Upper lobe of left lung (tissue), 4 donors: ENCODE results near the gene PTGDS.

Experiments used
- EP300 ChIP-seq, 4 donors: sonication (generic); formaldehyde crosslinking; IDR thresholded peaks; one replicate each; pipeline ENCODE4 v1.5.1; 2017; ENCODE audit warnings: antibody characterized with exemption in 4 of 4, control low read depth in 2 of 4
- POLR2A ChIP-seq, 4 donors: fragments of 450-650 bp; IDR thresholded peaks; one replicate each; pipeline ENCODE4 v1.5.1; 2016 to 2017; ENCODE audit warnings: antibody characterized with exemption in 4 of 4, mild to moderate bottlenecking in 2 of 4
- POLR2AphosphoS5 ChIP-seq, 2 donors: sonication (generic); formaldehyde crosslinking; IDR thresholded peaks; one replicate each; pipeline ENCODE4 v1.5.1; 2017; ENCODE audit warnings: antibody characterized with exemption in 2 of 2
- TF ChIP-seq, protein P1 (sequence below), 6 experiments: fragments of 450-650 bp in 4 of 6; fragments of 200-600 bp in 2 of 6; sonication (generic) in 2 of 6; IDR thresholded peaks; one replicate each; pipeline ENCODE4 v1.5.1; 2016 to 2019; ENCODE audit warnings: antibody characterized with exemption in 6 of 6

DNA sequence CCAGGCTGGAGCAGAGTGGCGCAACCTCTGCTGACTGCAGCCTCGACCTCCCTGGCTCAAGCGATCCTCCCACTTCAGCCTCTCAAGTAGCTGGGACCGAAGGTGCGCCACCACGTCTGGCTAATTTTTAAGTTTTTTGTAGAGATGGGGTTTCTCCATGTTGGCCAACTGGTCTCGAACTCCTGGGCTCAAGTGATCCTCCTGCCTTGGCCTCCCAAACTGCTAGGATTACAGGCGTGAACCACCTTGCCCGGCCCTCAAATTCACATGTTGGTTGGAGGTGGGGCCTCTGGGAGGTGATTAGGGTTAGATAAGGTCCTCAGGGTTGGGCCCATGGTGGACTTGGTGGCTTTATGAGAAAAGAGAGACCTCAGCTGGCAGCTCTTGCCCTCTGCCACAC lies 15.1 kb upstream of the PTGDS start:
- TF ChIP-seq, protein P1, sequence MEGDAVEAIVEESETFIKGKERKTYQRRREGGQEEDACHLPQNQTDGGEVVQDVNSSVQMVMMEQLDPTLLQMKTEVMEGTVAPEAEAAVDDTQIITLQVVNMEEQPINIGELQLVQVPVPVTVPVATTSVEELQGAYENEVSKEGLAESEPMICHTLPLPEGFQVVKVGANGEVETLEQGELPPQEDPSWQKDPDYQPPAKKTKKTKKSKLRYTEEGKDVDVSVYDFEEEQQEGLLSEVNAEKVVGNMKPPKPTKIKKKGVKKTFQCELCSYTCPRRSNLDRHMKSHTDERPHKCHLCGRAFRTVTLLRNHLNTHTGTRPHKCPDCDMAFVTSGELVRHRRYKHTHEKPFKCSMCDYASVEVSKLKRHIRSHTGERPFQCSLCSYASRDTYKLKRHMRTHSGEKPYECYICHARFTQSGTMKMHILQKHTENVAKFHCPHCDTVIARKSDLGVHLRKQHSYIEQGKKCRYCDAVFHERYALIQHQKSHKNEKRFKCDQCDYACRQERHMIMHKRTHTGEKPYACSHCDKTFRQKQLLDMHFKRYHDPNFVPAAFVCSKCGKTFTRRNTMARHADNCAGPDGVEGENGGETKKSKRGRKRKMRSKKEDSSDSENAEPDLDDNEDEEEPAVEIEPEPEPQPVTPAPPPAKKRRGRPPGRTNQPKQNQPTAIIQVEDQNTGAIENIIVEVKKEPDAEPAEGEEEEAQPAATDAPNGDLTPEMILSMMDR (IDR thresholded peaks at IDR 0.05): no peak
- TF ChIP-seq POLR2A (IDR thresholded peaks at IDR 0.05) (no peak), EP300 (IDR thresholded peaks at IDR 0.05) (no peak), POLR2AphosphoS5 (IDR thresholded peaks at IDR 0.05) (no peak)
